H1 (cell line): ENCODE measurements around the gene LDLRAD4. TPM values are rescaled to one million over a fixed set of nuclear protein-coding genes. Genes with fewer than 3 reads are reported as not detected.

ENCODE experiments used
- BCL11A ChIP-seq, 2 experiments: IDR thresholded peaks; one replicate each; pipeline ENCODE4 v1.6.1; 2011; ENCODE audit warnings: low read depth in 2 of 2, low read length in 2 of 2, mild to moderate bottlenecking in 2 of 2
- CHD1 ChIP-seq: IDR thresholded peaks from 2 replicates; pipeline ENCODE4 v1.6.1; 2012; ENCODE audit warnings: low read depth, low read length, improper control_type of control experiment
- CTBP2 ChIP-seq: IDR thresholded peaks from 2 replicates; pipeline ENCODE4 v1.7.0; 2011; ENCODE audit warnings: borderline replicate concordance, mild to moderate bottlenecking, moderate library complexity, mixed read lengths, low read length; ENCODE audit not compliant: insufficient read depth, insufficient read length
- EGR1 ChIP-seq: IDR thresholded peaks from 2 replicates; pipeline ENCODE4 v1.6.1; 2011; ENCODE audit warnings: low read depth, low read length, borderline replicate concordance
- KDM1A ChIP-seq: fragments of 200-600, 300-600 bp; sonication (generic); IDR thresholded peaks from 2 replicates; pipeline ENCODE4 v1.7.1; 2016; ENCODE audit warnings: mild to moderate bottlenecking, low read length, borderline replicate concordance
- PHF8 ChIP-seq: fragments of 200-600 bp; sonication (generic); conservative IDR thresholded peaks from 2 replicates; pipeline ENCODE4 v1.7.1; 2012; ENCODE audit warnings: low read depth, mild to moderate bottlenecking, inconsistent platforms, low read length, moderate library complexity
- RFX5 ChIP-seq: IDR thresholded peaks from 2 replicates; pipeline ENCODE4 v1.6.1; 2011; ENCODE audit warnings: low read depth, low read length, improper control_type of control experiment, borderline replicate concordance
- SIX5 ChIP-seq: IDR thresholded peaks from 2 replicates; pipeline ENCODE4 v1.6.1; 2011; ENCODE audit warnings: mild to moderate bottlenecking, low read depth, low read length
- SP4 ChIP-seq: IDR thresholded peaks from 2 replicates; pipeline ENCODE4 v1.6.1; 2012; ENCODE audit warnings: low read length, inconsistent platforms
- polyA plus RNA-seq, 7 experiments: library from polyadenylated mRNA; depleted of rRNA in 3 of 7; stranded (reverse) in 5 of 7; unstranded in 2 of 7; fragments of >200 nt in 5 of 7; fragments of 200-250 nt in 2 of 7; gene quantifications; 1 replicate in 5 of 7; 2 replicates in 1 of 7; 4 replicates in 1 of 7; pipeline versions ENCODE4 v1.2.1 to v1.2.3, GENCODE V29; 2011 to 2013; ENCODE audit warnings: missing spikeins in 2 of 7, mixed read lengths in 2 of 7
- total RNA-seq: library from RNA; stranded (reverse); fragmentation: NEBNext Ultra II Directional; extraction: Animal tissue kit (Norgen Biotek cat#: 25700); gene quantifications from 2 replicates; pipeline ENCODE4 v1.2.1, GENCODE V29; 2021
- TF ChIP-seq, protein P1 (sequence below): fragments of 300-600 bp; sonication (generic); IDR thresholded peaks from 2 replicates; pipeline ENCODE4 v1.7.1; 2012; ENCODE audit warnings: low read length, moderate library complexity, mild to moderate bottlenecking, inconsistent platforms; ENCODE audit not compliant: insufficient replicate concordance
- TF ChIP-seq, protein P2 (sequence below): IDR thresholded peaks from 2 replicates; pipeline ENCODE4 v1.6.1; 2011; ENCODE audit warnings: low read length, improper control_type of control experiment

Gene LDLRAD4
- total and polyA plus RNA-seq, 2 of the 8 experiments (the other 6 are each of a cell fraction or from before 2014, with no cell fraction given), result 0.77 to 1.4 TPM

DNA sequence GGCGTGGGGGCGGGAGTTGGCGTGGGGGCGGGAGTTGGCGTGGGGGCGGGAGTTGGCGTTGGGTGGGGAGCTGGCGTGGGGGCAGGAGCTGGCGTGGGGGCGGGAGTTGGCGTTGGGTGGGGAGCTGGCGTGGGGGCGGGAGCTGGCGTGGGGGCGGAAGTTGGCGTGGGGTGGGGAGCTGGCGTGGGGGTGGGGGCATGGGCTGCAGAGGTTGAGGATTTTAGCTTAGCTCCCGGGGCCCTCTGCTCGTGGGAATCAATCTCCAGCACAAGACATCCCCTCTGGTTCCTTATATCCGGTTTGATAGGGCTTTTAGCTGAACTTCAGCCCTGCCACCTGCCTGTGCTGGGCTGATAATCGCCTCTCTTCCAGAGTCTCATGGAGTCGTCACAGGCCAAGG, 177.0 kb downstream of the LDLRAD4 start (continued):
- TF ChIP-seq, protein P1, sequence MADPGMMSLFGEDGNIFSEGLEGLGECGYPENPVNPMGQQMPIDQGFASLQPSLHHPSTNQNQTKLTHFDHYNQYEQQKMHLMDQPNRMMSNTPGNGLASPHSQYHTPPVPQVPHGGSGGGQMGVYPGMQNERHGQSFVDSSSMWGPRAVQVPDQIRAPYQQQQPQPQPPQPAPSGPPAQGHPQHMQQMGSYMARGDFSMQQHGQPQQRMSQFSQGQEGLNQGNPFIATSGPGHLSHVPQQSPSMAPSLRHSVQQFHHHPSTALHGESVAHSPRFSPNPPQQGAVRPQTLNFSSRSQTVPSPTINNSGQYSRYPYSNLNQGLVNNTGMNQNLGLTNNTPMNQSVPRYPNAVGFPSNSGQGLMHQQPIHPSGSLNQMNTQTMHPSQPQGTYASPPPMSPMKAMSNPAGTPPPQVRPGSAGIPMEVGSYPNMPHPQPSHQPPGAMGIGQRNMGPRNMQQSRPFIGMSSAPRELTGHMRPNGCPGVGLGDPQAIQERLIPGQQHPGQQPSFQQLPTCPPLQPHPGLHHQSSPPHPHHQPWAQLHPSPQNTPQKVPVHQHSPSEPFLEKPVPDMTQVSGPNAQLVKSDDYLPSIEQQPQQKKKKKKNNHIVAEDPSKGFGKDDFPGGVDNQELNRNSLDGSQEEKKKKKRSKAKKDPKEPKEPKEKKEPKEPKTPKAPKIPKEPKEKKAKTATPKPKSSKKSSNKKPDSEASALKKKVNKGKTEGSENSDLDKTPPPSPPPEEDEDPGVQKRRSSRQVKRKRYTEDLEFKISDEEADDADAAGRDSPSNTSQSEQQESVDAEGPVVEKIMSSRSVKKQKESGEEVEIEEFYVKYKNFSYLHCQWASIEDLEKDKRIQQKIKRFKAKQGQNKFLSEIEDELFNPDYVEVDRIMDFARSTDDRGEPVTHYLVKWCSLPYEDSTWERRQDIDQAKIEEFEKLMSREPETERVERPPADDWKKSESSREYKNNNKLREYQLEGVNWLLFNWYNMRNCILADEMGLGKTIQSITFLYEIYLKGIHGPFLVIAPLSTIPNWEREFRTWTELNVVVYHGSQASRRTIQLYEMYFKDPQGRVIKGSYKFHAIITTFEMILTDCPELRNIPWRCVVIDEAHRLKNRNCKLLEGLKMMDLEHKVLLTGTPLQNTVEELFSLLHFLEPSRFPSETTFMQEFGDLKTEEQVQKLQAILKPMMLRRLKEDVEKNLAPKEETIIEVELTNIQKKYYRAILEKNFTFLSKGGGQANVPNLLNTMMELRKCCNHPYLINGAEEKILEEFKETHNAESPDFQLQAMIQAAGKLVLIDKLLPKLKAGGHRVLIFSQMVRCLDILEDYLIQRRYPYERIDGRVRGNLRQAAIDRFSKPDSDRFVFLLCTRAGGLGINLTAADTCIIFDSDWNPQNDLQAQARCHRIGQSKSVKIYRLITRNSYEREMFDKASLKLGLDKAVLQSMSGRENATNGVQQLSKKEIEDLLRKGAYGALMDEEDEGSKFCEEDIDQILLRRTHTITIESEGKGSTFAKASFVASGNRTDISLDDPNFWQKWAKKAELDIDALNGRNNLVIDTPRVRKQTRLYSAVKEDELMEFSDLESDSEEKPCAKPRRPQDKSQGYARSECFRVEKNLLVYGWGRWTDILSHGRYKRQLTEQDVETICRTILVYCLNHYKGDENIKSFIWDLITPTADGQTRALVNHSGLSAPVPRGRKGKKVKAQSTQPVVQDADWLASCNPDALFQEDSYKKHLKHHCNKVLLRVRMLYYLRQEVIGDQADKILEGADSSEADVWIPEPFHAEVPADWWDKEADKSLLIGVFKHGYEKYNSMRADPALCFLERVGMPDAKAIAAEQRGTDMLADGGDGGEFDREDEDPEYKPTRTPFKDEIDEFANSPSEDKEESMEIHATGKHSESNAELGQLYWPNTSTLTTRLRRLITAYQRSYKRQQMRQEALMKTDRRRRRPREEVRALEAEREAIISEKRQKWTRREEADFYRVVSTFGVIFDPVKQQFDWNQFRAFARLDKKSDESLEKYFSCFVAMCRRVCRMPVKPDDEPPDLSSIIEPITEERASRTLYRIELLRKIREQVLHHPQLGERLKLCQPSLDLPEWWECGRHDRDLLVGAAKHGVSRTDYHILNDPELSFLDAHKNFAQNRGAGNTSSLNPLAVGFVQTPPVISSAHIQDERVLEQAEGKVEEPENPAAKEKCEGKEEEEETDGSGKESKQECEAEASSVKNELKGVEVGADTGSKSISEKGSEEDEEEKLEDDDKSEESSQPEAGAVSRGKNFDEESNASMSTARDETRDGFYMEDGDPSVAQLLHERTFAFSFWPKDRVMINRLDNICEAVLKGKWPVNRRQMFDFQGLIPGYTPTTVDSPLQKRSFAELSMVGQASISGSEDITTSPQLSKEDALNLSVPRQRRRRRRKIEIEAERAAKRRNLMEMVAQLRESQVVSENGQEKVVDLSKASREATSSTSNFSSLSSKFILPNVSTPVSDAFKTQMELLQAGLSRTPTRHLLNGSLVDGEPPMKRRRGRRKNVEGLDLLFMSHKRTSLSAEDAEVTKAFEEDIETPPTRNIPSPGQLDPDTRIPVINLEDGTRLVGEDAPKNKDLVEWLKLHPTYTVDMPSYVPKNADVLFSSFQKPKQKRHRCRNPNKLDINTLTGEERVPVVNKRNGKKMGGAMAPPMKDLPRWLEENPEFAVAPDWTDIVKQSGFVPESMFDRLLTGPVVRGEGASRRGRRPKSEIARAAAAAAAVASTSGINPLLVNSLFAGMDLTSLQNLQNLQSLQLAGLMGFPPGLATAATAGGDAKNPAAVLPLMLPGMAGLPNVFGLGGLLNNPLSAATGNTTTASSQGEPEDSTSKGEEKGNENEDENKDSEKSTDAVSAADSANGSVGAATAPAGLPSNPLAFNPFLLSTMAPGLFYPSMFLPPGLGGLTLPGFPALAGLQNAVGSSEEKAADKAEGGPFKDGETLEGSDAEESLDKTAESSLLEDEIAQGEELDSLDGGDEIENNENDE, result no peak
- TF ChIP-seq SIX5, result no peak
- TF ChIP-seq CTBP2, result no peak
- TF ChIP-seq CHD1, result no peak
- no peak for TF ChIP-seq BCL11A (IDR thresholded peaks at IDR 0.05; ENCODE audit: low read depth in 2 of 2, low read length in 2 of 2)
- TF ChIP-seq PHF8, result no peak
- TF ChIP-seq EGR1, result no peak
- TF ChIP-seq, protein P2, sequence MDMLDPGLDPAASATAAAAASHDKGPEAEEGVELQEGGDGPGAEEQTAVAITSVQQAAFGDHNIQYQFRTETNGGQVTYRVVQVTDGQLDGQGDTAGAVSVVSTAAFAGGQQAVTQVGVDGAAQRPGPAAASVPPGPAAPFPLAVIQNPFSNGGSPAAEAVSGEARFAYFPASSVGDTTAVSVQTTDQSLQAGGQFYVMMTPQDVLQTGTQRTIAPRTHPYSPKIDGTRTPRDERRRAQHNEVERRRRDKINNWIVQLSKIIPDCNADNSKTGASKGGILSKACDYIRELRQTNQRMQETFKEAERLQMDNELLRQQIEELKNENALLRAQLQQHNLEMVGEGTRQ, result no peak
- no peak for TF ChIP-seq KDM1A
- TF ChIP-seq RFX5, result no peak
- TF ChIP-seq SP4, result no peak
